GM12873 (cell line): ENCODE data around the gene NAALADL2.

Experiments
- TF ChIP-seq, protein P1 (sequence below): IDR thresholded peaks from 2 replicates; pipeline ENCODE4 v1.5.1; 2012; ENCODE audit warnings: low read depth, mild to moderate bottlenecking, moderate library complexity, low read length, control low read depth; ENCODE audit not compliant: insufficient read depth; ENCODE audit errors: missing control alignments

Gene NAALADL2

DNA sequence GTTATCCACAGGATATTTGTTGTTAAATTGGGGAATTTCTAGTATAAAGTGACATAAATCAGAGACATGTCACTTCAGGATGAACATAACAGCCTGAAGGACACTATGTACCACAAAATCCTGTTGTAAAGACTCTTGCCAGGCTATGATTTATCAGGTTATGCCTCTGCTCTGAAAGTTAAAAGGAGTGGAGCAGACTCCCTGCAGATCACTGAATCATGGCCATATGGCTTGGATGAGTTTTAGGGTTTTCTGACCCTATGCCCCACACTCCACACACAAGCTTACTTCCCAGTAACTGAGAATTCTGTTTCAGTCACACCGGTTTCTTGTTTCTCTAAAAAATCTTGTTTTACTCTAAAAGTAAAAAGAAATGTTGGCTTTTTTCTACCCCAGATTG, 869.4 kb downstream of the NAALADL2 start:
- TF ChIP-seq, protein P1, sequence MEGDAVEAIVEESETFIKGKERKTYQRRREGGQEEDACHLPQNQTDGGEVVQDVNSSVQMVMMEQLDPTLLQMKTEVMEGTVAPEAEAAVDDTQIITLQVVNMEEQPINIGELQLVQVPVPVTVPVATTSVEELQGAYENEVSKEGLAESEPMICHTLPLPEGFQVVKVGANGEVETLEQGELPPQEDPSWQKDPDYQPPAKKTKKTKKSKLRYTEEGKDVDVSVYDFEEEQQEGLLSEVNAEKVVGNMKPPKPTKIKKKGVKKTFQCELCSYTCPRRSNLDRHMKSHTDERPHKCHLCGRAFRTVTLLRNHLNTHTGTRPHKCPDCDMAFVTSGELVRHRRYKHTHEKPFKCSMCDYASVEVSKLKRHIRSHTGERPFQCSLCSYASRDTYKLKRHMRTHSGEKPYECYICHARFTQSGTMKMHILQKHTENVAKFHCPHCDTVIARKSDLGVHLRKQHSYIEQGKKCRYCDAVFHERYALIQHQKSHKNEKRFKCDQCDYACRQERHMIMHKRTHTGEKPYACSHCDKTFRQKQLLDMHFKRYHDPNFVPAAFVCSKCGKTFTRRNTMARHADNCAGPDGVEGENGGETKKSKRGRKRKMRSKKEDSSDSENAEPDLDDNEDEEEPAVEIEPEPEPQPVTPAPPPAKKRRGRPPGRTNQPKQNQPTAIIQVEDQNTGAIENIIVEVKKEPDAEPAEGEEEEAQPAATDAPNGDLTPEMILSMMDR = no peak

DNA sequence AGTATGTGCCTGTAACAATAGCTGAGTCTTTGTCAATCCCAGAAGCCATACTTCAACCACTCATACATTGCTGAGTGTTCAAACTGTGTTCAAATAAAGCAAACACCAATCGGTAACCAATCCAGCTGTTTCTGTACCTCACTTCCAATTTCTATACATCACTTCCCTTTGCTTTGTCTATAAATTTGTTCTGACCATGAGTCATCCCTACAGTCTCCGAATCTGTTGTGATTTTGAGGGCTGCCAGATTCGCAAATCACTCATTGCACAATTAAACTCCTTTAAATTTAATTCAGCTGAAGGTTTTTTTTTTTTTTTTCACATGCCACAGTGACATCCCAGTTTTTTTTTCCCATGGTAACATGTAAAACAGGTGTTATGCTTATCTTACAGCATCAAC, 870.3 kb downstream of the NAALADL2 start:
- TF ChIP-seq, protein P1 = no peak

DNA sequence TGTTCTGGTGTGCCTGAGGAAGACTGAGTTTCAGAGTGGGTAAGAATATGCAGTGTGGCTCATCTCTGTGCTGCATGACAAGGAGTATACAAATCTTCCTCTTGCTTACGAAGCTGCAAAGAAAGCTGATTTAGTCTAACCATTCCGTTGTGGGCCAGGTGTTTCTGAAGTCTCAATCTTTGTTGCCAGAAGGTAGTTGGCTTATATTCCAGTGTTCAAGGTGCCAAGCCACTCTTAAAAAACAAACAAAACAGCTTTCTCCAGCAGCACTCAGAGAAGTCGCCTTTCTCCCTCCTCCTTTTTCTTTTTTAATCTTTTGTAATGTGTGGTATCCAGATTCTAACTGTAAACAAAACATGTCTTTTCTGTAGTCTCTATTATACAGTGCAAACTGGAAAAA, 872.4 kb downstream of the NAALADL2 start:
- TF ChIP-seq, protein P1 = no peak

DNA sequence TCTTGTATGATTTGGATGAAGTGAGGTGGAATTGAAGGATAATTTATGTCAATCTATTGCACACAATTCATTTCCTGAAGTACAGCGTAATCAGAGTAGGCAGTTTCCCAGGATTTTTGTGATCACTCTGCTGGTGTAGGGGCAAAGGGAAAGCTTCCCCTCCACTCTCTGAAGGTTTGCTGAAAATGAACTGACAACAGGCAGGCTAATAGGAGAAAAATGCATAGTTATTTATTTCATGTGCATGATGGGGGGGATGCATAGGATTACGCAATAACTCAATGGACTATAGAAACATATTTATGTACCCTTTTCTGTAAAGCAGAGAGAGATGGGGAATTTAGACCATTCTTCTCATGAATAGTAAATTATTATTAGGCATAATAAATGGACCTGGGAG, 872.9 kb downstream of the NAALADL2 start:
- TF ChIP-seq, protein P1 = no peak

DNA sequence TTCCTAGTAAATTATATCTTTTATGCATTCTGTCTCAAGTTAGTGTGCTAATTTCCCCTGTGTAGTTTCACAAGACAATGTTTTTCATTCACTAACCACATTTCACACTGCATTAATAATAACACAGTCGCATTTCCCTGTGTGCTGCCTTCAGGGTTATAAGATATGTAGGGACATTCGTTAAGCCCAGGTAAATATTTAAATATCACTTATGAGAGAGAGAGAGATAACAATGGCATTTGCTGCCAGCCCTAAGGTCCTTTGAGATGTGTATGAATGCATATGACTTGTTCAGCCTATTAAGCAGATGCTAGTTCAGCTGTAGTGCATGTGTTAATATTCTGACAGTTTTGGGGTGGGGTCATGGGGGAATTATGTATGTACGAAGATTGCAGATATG, 876.7 kb downstream of the NAALADL2 start:
- TF ChIP-seq, protein P1 = no peak

DNA sequence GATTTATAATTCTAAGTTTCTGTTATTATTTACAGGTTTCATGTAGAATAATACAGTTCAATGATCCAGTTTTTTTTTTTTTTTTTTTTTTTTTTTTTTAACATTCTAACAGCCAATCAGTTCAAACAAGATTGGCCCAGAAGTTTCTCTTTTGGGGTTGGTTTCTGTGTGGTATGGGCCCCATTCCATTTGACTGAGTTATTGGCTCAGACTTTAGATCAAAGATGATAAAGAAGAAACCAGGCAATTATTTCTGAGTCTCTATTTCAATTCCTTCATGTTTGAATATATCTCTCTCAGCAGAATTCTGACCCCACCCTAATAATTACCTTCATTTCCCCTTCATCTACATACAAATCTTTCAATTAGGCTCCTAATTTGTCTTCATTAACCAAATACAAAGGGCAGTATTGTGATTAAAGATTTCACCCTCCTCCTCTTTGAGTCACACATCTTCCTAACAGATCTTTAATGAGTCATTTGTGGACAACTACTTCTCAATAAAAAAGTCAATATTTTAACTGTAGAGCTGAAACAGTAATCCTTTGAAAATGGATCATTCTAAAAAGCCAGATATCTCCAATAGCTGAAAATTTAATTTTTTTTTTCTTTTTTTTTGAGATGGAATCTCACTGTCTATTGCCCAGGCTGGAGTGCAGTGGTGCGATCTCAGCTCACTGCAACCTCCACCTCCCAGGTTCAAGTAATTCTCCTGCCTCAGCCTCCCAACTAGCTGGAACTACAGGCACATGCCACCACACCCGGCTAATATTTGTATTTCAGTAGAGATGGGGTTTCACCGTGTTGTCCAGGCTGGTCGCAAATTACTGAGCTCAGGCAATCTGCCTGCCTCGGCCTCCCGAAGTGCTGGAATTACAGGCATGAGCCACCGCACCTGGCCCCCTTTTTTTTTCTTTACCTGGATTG, 878.8 kb downstream of the NAALADL2 start:
- TF ChIP-seq, protein P1 = no peak

DNA sequence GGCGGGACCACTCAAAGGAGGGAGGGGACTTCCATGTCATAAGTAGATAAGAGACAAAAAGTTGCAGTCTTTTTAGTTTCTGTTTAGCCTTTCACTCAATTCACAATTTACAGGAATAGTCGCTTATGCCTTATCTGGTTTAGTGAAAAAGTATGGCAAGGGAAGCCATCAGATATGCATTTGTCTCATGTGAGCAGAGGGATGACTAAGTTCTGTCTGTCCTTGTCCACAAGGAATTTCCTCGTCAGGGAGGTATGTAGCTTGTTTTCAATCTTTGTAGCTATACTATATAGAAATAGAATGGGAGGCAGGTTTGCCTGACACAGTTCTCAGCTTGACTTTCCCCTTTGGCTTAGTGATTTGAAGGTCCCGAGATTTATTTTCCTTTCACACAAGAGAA, 882.8 kb downstream of the NAALADL2 start:
- TF ChIP-seq, protein P1 = no peak
